GM12872 (cell line): Measurements from ENCODE around the gene ABLIM2.

Source experiments
- CTCF ChIP-seq: IDR thresholded peaks from 3 replicates; pipeline ENCODE4 v1.5.1; 2011; ENCODE audit warnings: low read depth, mild to moderate bottlenecking, low read length, moderate library complexity; ENCODE audit not compliant: insufficient read depth

Gene ABLIM2

DNA sequence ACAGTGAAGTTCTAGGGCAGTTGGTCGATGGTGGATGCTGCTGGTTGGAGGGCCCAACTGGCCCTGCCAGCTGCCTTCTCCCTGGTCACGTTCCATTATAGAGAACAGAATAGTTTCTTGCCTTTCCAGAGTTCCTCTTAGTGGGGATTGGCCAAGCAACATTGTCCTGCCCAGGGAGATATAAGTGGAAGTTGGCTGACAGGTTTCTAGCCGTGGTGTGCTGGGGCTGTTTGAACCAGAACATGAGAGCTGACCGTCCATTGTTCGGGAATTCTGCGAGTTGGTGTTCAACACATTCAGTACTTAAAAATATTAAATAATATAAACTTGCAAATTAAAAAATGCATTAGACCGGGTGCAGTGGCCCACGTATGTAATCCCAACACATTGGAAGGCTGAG is 215.4 kb downstream of the ABLIM2 start:
- no peak for TF ChIP-seq CTCF

DNA sequence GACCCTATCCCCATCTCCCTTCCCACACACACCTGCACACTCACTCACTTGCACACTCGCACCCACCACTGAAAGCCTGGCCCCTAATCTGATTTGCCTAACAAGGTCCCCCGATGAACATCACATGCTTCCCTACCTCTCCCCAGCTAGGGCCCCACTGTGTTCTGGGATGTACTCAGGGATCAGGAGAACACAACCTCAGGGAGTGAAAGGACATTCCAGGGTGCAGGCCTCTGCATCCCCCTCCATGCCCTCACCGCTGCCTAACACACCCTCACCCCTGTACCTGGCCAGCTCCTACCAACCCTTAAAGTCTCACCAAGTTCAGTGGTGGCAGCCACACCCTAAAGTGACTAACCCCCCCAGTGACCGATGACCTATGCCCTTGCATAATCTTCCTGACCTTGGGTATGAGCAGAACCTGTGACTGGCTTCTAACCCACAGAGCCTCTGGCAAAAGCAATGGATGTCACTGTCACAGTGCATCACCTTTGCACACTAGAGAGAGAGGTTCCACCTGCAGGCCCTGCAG is 216.6 kb downstream of the ABLIM2 start:
- no peak for TF ChIP-seq CTCF

- TF ChIP-seq CTCF, result no peak
Observed at GRCh38 chr4:7941111-7941964, 217.3 kb downstream of the ABLIM2 start.

- TF ChIP-seq CTCF, result no peak
Observed at GRCh38 chr4:7939377-7940108, 219.1 kb downstream of the ABLIM2 start, which contains the start of gene AFAP1. AFAP1 (minus strand) TSS chr4:7939861; CDS start chr4:7872078, 67,783 bp downstream.

GRCh38 chr4:7938609-7939376 is 219.8 kb downstream of the ABLIM2 start:
- no peak for TF ChIP-seq CTCF

DNA sequence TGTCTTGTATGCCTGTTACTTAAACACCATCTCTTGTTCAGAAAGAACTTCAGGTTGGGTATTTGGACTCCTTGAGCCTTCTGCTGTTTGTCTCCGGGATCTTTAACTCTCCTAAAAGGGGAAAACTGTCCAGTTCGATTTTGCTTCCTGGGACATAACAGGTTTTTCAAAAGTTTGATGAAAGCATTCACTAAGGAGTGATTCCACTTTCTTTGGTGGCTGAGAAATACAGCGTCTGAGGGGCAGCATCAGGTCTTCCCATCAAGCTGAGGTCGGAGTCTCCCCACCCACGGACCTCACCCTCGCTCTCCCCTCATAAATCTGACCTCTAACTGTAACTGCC is 220.4 kb downstream of the ABLIM2 start:
- TF ChIP-seq CTCF, result no peak

- TF ChIP-seq CTCF, result no peak
Observed at GRCh38 chr4:7937006-7937405, 221.6 kb downstream of the ABLIM2 start.
